DOHH2 (cell line): ENCODE results near the gene HOXB7.

Source experiments
- H3F3A ChIP-seq: fragments of 200-600 bp; sonication (generic), shearing (Covaris generic); 2 replicates; pipeline ENCODE4 v1.6.0; 2016; ENCODE audit warnings: antibody characterized with exemption, mild to moderate bottlenecking; ENCODE audit not compliant: control insufficient read depth, insufficient read depth
- H3K27ac ChIP-seq: fragments of 200-600 bp; sonication (generic); 2 replicates; pipeline ENCODE4 v1.5.1; 2014; ENCODE audit warnings: low read depth, mild to moderate bottlenecking, low read length, moderate library complexity
- H3K27me3 ChIP-seq: fragments of 200-600 bp; sonication (generic); 2 replicates; pipeline ENCODE4 v1.6.1; 2014; ENCODE audit warnings: mild to moderate bottlenecking, low read length, mixed read lengths; ENCODE audit not compliant: control insufficient read depth
- H3K36me3 ChIP-seq: fragments of 200-600 bp; sonication (generic); 2 replicates; pipeline ENCODE4 v1.6.1; 2014; ENCODE audit warnings: mild to moderate bottlenecking, low read length, moderate library complexity, mixed read lengths; ENCODE audit not compliant: control insufficient read depth
- H3K4me1 ChIP-seq: fragments of 200-600 bp; sonication (generic); 2 replicates; pipeline ENCODE4 v1.6.1; 2014; ENCODE audit warnings: mild to moderate bottlenecking, low read length, mixed read lengths; ENCODE audit not compliant: control insufficient read depth
- H3K4me2 ChIP-seq: fragments of 200-600 bp; sonication (generic); 2 replicates; pipeline ENCODE4 v1.6.0; 2014; ENCODE audit warnings: mild to moderate bottlenecking, low read length, moderate library complexity
- H3K4me3 ChIP-seq: fragments of 200-600 bp; sonication (generic); 2 replicates; pipeline ENCODE4 v1.5.1; 2014; ENCODE audit warnings: mild to moderate bottlenecking, low read length, mixed read lengths
- H3K79me2 ChIP-seq: fragments of 200-600 bp; sonication (generic); 2 replicates; pipeline ENCODE4 v1.6.1; 2014; ENCODE audit warnings: mild to moderate bottlenecking, low read length, mixed read lengths; ENCODE audit not compliant: control insufficient read depth
- H3K9me2 ChIP-seq: fragments of 200-600 bp; sonication (generic); replicated peaks from 2 replicates; pipeline ENCODE4 v1.6.1; 2014; ENCODE audit warnings: mild to moderate bottlenecking, low read length, mixed read lengths; ENCODE audit not compliant: control insufficient read depth
- H3K9me3 ChIP-seq: fragments of 200-600 bp; sonication (generic); 2 replicates; pipeline ENCODE4 v1.6.1; 2014; ENCODE audit warnings: antibody characterized with exemption, low read length, mixed read lengths; ENCODE audit not compliant: control insufficient read depth, insufficient read depth
- H4K20me1 ChIP-seq: fragments of 200-600 bp; sonication (generic); 2 replicates; pipeline ENCODE4 v1.6.0; 2014; ENCODE audit warnings: low read depth, mild to moderate bottlenecking, antibody characterized with exemption, low read length, moderate library complexity; ENCODE audit not compliant: control insufficient read depth, insufficient read depth
- EZH2phosphoT487 ChIP-seq: fragments of 200-600 bp; sonication (generic); IDR thresholded peaks from 2 replicates; pipeline ENCODE4 v1.6.1; 2017; ENCODE audit warnings: borderline replicate concordance, mild to moderate bottlenecking, antibody characterized with exemption, low read length, moderate library complexity, mixed read lengths
- TF ChIP-seq, protein P1 (sequence below): fragments of 200-600 bp; sonication (generic); IDR thresholded peaks from one replicate; pipeline ENCODE4 v1.5.1; 2014; ENCODE audit warnings: antibody characterized with exemption, mild to moderate bottlenecking, low read depth, low read length; ENCODE audit not compliant: poor library complexity, severe bottlenecking

HOXB7 gene

DNA sequence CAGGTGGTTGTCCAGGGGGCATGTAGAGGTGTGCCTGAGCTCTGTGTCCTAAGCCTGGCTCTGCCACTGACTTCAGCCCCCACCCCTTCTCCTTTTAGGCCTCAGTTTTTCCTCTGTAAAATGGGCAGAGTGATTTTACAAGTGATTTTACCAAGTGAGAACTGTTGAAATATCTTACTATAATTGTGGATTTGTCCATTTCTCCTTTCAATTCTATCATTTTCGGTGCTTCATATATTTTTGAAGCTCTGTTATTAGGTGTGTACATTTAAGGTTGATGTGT is 37.1 kb upstream of the HOXB7 start:
- no peaks in the 10 kb centered on the region for H3K9me3 ChIP-seq
- H3K79me2 ChIP-seq = no peaks in the 10 kb centered on the region
- 0 out of 2 replicates have a peak overlapping the region, but pooled peaks have one; percentile 33 for H3K4me2 ChIP-seq
- peaks cover 10% of the 10 kb centered on the region for H3K27me3 ChIP-seq
- H3K4me3 ChIP-seq = no peak overlapping the region
- no peaks in the 10 kb centered on the region for H3K36me3 ChIP-seq
- TF ChIP-seq, protein P1, sequence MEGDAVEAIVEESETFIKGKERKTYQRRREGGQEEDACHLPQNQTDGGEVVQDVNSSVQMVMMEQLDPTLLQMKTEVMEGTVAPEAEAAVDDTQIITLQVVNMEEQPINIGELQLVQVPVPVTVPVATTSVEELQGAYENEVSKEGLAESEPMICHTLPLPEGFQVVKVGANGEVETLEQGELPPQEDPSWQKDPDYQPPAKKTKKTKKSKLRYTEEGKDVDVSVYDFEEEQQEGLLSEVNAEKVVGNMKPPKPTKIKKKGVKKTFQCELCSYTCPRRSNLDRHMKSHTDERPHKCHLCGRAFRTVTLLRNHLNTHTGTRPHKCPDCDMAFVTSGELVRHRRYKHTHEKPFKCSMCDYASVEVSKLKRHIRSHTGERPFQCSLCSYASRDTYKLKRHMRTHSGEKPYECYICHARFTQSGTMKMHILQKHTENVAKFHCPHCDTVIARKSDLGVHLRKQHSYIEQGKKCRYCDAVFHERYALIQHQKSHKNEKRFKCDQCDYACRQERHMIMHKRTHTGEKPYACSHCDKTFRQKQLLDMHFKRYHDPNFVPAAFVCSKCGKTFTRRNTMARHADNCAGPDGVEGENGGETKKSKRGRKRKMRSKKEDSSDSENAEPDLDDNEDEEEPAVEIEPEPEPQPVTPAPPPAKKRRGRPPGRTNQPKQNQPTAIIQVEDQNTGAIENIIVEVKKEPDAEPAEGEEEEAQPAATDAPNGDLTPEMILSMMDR = no peak
- no peak for TF ChIP-seq EZH2phosphoT487
- no peak overlapping the region for H3K27ac ChIP-seq
- H3F3A ChIP-seq = no peaks in the 10 kb centered on the region
- no peaks in the 10 kb centered on the region for H3K4me1 ChIP-seq
- H4K20me1 ChIP-seq = no peaks in the 10 kb centered on the region
- no peaks in the 10 kb centered on the region for H3K9me2 ChIP-seq

DNA sequence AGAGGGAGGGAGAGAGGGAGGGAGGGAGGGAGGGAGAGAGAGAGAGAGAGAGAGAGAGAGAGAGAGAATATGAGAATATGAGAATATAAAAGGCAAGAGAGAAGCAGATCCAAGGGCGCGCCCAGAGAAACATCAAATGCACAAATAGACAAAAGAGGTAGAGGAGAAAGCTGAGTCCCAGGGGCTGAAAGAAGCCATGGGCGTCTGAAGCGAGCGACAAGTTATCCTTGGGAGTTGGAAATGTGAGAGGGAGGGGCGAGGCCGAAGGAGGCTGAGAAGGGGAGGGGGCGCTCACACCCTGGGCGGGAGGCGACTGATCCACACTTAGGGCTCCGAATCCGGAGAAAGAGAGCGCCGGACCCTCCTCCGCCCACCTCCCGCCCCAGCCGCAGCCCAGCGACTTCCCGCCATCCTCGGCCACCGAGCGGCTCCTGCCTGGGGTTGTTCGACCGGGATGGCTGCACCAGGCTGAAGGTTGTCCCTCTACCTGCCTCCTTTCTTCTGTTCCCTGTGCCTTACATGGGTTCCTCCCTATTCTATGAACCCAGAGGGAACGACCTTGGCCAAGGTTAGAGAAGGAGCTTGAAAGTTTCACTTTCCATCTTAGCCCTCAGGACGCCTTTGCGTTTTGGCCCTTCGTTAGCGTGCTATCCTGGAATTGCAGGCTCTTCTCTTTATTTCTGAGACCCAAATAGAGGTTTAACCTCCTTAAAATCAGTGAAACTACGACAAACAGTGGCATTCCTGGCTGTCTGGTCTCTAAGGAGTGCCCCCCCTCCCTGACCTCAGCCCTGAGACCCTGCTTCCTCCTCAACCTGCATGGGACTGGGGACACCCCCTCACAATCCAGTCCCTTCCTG is 36.5 kb upstream of the HOXB7 start:
- no peak for TF ChIP-seq EZH2phosphoT487
- TF ChIP-seq, protein P1 = no peak

DNA sequence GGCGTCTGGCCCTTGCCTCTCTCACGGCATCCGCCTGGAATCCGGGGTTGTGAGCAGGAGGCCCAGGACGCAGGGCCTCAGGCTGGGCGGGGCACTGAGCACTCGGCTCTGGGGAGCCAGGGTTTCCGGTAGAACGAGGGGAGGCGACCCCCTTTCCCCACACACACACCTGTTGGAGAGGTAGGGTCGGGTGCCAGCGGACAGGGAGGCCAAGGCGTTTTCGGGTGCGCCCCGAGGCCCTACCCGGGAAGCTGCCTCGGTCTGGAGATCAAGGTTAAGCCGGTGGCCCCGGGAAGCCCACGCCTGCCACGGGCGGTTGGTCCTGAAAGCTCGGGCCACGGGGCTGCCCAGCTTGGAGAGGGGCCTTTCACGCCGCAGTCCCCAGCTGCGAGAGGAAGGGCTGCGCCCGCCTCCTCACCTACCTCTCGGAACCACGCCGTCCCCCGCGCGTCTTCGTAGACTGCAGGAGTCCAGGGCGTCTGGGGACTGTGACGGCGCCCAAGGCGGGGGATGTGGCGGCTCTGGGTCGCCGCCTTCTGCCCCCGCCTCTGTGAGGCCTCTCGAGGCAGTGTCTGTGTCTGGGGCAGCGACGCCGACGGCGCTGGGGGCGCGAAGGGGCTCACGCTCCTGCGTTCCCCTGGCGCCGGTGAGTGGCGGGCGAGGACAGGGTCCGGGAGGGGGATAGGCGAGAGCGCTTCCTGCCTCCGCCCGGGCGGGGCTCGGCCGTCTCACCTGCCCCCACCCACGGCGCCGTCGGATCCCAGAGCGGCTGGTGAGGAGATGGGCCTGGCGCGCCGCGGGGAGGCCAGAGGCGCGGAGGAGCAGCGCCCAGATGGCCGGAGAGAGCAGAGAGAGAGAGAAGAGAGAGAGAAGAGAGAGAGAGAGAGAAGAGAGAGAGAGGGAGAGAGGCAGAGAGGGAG is 35.6 kb upstream of the HOXB7 start:
- H3K4me3 ChIP-seq = no peak overlapping the region
- H3K4me2 ChIP-seq = no peak overlapping the region
- no peaks in the 10 kb centered on the region for H3F3A ChIP-seq
- peaks cover 10% of the 10 kb centered on the region for H3K27me3 ChIP-seq
- no peaks in the 10 kb centered on the region for H4K20me1 ChIP-seq
- H3K4me1 ChIP-seq = peaks cover 7% of the 10 kb centered on the region
- no peaks in the 10 kb centered on the region for H3K79me2 ChIP-seq
- H3K27ac ChIP-seq = no peak overlapping the region
- no peaks in the 10 kb centered on the region for H3K36me3 ChIP-seq
- H3K9me2 ChIP-seq = no peaks in the 10 kb centered on the region
- H3K9me3 ChIP-seq = no peaks in the 10 kb centered on the region
- TF ChIP-seq, protein P1 = no peak
- no peak for TF ChIP-seq EZH2phosphoT487

More for the DNA sequence above, 36.5 kb upstream of the HOXB7 start:
- Histone ChIP-seq H3K4me1 (no peaks in the 10 kb centered on the region), H3K27me3 (peaks cover 10% of the 10 kb centered on the region), H3K9me2 (no peaks in the 10 kb centered on the region), H3K4me3 (peak overlapping the region; percentile 37), H3K27ac (no peak overlapping the region), H3K36me3 (no peaks in the 10 kb centered on the region), H3K9me3 (no peaks in the 10 kb centered on the region), H3F3A (no peaks in the 10 kb centered on the region), H3K79me2 (no peaks in the 10 kb centered on the region), H4K20me1 (no peaks in the 10 kb centered on the region), H3K4me2 (peak overlapping the region; percentile 33)
